Esophagus mucosa (tissue), 1 donor: ENCODE measurements around the gene RAB11FIP4. TPM values are rescaled to one million over a fixed set of nuclear protein-coding genes. Genes with fewer than 3 reads are reported as not detected.

ENCODE experiments used
- ATAC-seq: fragments of 200-7000 bp; cut with Tn5 transposase; one replicate; pipeline ENCODE4 v1.9.1; 2020
- total RNA-seq: library from RNA; stranded (reverse); gene quantifications from one replicate; pipeline ENCODE4 v1.2.4, GENCODE V29; 2023
- donor health status: DM: yes; HTN: yes; CAD: no.

RAB11FIP4 gene
- total RNA-seq, 1 donor from 2014 or later, result 10.3 TPM

GRCh38 chr17:31488264-31488981 lies 96.9 kb downstream of the RAB11FIP4 start:
- peak; percentile 2 for ATAC-seq

GRCh38 chr17:31488982-31489294 lies 97.5 kb downstream of the RAB11FIP4 start:
- ATAC-seq, result no peak

GRCh38 chr17:31489295-31490018 lies 98.0 kb downstream of the RAB11FIP4 start:
- no peak for ATAC-seq

- no peak for ATAC-seq
Measured at GRCh38 chr17:31490019-31490650, 98.7 kb downstream of the RAB11FIP4 start.

- ATAC-seq, result no peak
Measured at GRCh38 chr17:31490671-31491375, 99.3 kb downstream of the RAB11FIP4 start.

GRCh38 chr17:31491376-31492131 lies 100.1 kb downstream of the RAB11FIP4 start:
- ATAC-seq, result no peak

- ATAC-seq, result no peak
Measured at GRCh38 chr17:31492206-31492605, 100.7 kb downstream of the RAB11FIP4 start.

- ATAC-seq, result peak; percentile 4
Measured at GRCh38 chr17:31492880-31493655, 101.6 kb downstream of the RAB11FIP4 start.

- no peak for ATAC-seq
Measured at GRCh38 chr17:31493656-31494155, 102.2 kb downstream of the RAB11FIP4 start.

- ATAC-seq, result peak; percentile 63
Measured at GRCh38 chr17:31494259-31495021, 103.0 kb downstream of the RAB11FIP4 start.

GRCh38 chr17:31495022-31495885 lies 103.8 kb downstream of the RAB11FIP4 start:
- peak; percentile 72 for ATAC-seq

GRCh38 chr17:31496097-31496496 lies 104.6 kb downstream of the RAB11FIP4 start:
- ATAC-seq, result no peak

GRCh38 chr17:31496601-31497000 lies 105.1 kb downstream of the RAB11FIP4 start:
- ATAC-seq, result no peak

- no peak for ATAC-seq
Measured at GRCh38 chr17:31497431-31497830, 106.0 kb downstream of the RAB11FIP4 start.

GRCh38 chr17:31497994-31498826 lies 106.7 kb downstream of the RAB11FIP4 start:
- ATAC-seq, result no peak

- ATAC-seq, result peak; percentile 44
Measured at GRCh38 chr17:31499771-31500554, 108.5 kb downstream of the RAB11FIP4 start.

GRCh38 chr17:31506517-31506916 lies 115.0 kb downstream of the RAB11FIP4 start:
- no peak for ATAC-seq
